Fibroblast of peridontal ligament (primary cell): ENCODE data around the gene UBP1.
A peak's percentile ranks its signal among the peaks of the same experiment; 100 is the strongest.
"Not testable (repeated sequence)": the region's sequence is repeated elsewhere in the genome, so short reads cannot be mapped to it uniquely, and the experiment has no call there.

Experiments used
- DNase-seq: peaks from one replicate; pipeline ENCODE4 v3.0.0-alpha.2; 2010; ENCODE audit errors: extremely low read depth

The UBP1 gene

DNA sequence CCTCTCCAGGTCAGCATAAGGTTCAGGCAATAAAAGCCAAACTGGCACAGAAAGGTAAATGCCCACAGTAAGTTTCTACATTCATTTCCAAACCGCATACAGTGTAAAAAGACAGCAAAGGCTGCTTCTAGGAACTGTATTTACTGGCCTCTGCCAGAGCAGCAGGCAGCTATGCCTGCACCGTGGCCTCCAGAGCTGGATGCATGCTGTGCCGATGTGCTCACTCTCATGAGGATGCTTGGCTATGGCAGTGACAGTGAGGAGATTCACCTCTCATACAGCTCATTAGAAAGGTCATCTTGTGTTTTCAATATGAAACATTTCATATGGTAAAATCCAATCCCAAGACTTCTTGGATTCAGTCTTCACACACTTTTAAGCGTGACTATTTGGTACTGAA is 50.3 kb downstream of the UBP1 start:
- DNase-seq: no peak

DNA sequence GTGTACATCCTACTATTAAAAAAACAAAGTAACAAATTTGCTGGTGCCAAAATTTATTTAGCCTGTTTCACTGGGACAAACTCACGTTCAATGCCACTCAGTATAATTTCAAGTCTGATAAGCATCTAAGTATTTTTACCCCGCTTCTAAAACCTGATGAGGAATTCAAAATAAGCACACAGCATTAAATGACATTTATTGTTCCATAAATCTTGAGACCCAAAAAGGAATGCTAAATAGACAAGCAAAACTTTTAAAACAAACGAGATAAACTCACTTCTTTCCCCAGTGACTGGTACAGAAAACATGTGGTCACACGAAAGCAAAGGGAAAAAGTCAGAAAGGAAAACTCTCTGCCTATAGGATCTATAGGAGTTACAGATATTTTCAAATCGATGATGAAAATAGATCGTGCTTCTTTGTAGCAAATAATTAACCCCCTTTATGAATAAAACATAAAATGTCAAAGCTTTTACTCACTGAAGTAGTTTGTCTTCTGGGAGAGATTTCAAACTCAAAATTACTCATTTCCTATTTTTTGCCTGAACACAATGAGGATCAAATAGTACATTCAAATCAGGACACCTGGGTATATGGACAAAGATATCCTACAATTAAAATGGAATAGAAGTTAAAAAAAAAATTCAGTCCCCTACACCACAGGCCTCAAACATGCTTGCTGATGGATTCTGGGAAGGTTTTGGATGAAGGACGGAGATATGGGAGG is 51.7 kb downstream of the UBP1 start:
- no peak for DNase-seq

DNA sequence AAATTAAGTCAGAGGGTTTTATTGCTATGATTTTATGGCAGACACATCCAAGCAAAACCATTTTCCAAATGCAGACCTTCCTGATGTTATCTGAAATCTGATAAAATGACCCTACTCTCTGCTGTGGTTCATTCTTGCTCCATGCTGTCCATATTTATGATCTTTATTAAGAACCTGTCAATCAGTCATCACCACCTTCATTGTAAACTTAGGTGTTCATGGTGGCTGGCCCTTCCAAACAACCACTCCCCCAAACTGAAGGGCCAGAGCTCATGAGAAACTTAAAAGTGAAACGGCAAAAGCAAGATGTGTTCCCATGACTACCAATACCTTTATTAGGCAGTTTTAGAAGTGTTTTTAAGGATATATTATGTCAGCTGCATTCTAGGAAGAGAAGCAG is 53.6 kb downstream of the UBP1 start:
- DNase-seq: no peak

DNA sequence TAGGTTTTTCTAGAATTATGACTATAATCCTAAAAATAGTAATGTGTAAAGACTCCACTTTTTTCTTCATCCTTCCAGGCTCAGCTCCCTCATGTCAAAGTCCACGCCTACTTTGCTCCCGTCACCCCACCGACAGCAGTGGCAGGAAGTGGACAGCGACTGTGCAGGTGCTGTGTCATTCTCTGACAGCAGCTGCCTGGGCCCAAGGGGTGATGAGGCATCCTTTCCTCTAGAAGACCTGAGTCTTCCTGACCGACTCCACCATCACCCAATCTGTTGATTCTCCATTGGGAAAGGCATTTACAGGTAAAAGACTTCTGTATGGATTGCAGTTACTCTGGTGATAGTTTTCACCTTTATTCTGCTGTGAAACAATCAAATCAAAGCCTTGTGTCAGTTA is 54.8 kb downstream of the UBP1 start:
- DNase-seq: no peak

DNA sequence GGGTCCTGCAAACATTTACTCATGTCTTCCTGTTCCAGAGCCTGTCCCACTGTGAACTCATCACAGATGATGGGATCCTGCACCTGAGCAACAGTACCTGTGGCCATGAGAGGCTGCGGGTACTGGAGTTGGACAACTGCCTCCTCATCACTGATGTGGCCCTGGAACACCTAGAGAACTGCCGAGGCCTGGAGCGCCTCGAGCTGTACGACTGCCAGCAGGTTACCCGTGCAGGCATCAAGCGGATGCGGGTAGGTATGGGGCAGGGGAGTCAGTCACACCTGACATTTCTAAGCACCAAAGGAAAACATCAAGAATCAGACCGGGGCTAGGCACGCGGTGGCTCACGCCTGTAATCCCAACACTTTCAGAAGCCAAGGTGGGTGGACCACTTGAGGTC is 56.3 kb downstream of the UBP1 start:
- DNase-seq: no peak

DNA sequence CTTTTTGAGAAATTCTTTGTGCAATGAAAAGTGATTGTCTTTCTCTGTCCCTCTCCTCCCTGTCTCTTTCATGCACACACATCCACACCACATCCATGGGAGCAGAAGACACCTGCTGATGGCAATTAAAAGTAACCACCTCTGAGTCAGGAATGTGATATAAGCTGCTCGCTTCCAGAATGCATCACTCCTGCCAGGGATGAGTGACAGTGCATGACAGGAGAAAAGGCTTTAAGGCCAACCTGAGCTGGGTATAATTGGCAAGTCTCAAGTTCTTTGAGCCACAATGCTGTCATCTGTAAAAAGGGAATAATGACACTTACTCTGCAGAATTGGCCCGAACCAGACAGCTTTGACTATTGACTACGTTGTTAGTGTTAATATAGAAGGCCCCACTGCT is 59.6 kb downstream of the UBP1 start:
- DNase-seq: no peak

DNA sequence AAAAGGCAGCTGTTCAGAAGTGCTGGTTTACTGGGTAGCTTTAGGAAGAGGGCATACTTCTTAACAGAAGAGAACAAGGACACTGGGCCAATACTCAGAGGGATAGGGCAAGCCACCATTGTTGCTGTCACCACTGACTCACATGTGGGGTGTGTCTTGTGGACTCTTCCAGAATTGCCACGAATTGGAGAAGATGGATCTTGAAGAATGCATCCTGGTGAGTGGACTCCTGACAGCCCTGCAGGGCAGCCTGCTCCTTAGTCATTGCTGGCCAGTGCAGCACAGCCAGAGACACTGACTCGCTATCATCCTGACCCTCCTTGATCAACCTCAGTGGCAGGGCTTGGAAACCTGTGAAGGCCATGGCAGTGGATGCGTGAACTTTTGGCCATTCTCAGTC is 62.3 kb downstream of the UBP1 start:
- peak; percentile 37 for DNase-seq

DNA sequence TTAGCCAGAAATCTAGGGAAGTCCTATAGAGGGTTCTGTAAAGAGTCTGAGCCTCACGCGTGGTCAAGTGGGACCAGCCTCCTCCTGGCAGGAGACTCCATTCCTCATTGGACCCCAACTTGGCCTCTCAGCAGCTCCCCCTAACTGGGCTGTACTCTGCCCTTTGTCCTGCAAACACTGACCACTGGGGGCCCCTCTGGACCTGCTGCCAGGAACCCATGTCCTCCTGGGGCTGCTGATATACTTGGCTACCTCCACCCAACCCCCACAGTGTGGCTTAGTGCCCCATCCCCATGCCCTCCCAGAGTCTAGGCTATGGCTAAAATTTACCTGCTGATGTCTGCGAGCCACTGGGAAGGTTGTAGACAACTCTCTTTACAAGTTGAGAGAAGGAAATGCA is 62.7 kb downstream of the UBP1 start:
- DNase-seq: no peak

DNA sequence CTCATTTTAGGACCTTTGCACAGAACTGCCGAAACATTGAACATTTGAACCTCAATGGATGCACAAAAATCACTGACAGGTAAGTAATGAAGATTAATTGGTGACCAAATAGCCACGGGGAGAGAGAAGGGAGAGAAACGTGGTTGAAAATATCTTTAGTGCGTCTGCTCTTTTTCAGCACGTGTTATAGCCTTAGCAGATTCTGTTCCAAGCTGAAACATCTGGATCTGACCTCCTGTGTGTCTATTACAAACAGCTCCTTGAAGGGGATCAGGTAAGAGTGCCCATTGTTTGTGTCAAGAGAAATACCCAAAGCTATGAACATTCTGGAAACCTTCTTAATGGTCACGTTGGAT is 67.1 kb downstream of the UBP1 start:
- DNase-seq: no peak

DNA sequence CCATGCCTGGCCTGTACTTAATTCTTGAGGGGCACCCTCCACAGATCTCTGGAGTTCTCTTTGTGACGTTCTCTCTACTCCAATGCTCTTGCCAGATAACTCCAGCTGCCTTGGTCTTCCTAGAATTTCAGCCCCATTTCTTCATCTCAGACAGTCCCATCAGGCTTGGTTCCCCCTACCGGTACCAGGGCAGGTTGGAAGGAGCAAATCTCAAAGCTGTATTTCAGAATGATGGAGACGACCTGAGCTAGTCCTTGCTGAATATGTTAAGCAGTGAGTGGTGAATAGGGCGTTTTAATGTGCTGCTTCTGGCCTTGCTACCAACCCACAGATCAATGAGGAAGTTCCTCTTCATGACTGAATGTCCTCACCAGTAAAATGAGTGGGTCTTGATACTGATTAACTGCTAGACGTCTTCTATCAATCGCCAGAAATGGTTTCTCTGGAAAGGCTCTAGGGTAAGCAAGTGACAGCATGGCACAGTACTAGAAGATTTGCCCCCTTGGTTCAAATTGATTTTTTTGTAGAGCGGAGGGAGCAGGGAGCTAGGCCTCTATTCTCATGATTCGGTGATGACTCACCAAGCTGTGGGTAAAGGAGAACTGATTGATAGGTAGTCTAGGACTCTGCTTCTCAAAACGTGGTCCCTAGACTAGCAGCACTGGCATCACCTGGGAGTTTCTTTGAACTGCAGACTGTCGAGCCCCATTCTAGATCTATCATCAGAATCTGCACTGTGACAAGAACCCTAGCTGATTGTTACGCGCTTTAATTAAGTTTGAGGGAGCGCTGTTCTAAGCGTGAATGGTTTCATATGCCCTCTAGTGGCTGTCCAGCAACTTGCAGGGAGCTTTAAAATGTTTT is 67.8 kb downstream of the UBP1 start:
- DNase-seq: peak; percentile 78

DNA sequence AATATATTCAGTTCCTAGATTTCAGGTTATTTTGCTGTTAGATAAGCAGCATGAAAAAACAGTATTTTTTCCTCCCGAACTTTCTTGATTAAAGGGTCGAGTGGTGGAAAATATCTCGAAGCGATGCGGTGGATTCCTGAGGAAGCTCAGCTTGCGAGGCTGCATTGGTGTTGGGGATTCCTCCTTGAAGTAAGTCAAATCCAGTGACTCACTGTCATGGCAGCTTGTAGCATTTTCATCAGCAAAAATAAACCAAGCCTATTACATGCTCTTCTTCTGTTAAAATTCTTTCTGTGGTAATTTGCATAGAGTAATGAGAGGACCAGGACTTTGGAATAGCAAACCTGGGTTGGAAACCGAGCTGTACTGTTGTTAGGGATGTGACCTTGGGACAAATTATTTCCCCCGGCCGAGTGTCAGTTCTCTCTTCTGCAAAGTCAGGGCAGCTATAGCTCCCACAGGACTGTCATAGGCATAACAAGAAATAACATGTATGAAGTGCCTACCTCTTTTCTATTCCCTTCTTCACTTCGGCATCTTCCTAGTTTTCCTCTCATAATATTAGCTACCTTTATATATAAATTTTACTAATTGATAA is 75.6 kb downstream of the UBP1 start:
- DNase-seq: peak; percentile 67

DNA sequence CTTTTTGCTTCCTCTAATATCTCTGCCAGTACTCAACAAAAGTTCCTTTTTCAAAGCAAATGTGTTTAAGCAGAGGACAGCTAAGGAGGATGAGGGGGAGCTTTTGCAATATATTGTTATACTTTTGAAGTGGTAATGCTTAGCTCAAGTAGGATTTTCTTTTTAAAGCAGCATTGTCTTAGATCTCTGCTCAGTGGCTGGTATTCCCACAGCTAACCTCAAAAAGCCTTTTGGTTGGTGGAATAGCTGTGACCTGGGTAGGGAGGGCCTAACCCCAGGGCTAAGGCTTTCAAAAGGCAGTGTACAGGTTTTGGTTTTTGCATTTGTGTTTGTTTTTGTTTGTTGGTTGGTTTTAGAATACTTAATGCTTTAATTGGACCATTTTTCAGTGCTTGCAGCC is 76.1 kb downstream of the UBP1 start:
- no peak for DNase-seq

DNA sequence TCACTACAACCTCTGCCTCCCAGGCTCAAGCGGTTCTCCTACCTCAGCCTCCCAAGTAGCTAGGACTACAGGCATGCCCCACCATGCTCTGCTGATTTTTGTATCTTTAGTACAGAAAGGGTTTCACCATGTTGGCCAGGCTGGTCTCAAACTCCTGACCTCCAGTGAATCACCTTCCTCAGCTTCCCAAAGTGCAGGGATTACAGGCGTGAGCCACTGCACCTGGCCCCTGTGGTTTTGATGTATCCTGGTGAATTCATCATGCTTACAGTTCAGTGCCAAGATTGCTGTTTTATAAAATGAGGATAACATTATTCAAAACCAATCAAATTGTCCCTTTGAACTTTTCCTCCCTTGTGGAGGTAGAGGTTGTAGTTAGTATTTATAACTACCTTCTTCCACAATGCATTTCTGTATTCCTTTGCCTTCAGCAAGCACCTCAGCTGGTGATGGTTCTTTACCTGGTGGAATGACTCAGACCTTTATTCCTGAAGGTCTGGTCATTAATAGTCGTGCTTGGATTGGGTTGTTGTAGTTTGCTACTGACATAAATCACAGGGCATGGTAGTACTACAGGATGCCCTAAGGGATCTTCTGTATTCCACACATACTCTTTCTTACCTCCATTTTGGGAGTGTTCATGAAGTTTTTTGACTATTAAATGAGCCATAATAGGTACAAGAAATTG is 76.9 kb downstream of the UBP1 start:
- DNase-seq: no peak

DNA sequence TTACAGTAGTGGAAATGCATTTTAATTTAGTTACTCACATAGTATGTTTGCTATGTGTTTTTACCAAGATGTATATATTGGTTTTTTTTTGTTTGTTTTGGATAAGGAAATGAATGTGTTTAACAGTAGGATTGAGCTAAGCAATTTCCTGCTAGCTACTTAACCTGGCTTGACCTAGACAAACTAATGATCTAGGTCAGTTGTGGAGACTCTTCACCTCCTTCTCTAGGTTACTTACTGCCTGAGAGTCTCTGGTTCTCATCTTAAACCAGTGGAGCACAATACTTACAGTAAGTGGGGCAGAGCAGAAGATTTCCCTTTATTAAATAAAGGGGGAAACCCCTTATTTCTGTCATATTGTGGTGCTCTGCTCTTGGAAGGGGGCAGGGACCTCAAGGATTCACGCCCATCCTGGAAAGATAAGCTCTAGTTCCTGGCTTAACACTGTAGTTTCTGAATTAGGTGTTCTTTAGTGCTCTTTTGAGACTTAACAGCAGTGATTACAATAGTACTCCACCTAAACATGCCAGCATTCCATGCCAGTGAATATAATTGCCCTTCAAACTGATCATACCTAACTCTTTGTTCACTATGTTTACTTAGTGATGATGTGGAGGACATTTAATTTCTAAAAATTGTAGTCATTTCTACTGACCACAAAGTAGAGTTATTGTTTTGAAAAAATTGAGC is 79.9 kb downstream of the UBP1 start:
- DNase-seq: peak; percentile 65

DNA sequence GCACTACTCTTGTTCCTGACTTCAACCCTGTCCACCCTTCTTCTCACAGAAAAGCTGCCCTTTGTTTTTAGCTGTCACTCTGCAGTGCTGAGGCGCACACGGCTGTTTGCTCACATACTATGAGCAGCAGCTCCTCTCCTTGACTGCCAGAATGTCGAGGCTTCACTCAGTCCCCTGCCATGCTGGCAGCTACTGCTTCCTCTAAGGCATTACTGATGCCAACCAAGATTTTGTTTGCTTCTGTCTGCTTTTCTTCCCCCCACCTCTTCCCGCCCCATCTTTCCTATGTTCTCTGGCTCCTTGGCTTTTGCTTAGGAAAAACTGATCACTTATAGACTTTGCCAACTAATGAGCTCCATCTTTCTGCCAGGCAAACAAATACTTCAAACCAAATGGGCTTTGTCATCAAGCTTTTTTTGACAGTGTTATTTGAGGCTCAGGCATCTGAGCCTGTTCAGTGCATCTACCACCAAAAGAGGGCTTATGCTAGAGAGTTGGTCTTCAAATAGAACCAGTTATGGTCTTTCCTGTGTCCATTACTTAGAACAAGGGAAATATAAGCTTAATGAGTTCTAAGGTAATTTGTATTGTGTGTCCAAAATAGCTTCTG is 81.9 kb downstream of the UBP1 start:
- peak; percentile 32 for DNase-seq

DNA sequence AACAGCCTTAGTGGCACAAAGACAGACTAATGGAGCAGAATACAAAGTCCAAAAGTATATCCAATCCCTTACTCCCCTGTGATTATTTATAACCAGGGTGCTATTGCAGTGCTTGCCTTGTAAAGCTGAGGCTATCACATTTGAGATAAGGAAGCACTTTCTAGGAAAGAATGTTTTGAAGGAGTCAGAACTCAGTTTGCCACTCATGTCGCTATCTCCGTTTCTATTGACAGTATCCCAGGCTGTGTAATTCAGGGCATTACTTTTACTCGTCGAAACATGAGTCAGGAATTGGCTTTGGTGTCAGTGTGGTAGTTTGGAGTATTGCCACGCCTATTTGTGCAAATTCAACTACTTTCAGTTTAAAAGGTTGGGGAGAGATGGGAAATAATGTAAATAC is 84.6 kb downstream of the UBP1 start:
- DNase-seq: peak; percentile 56

DNA sequence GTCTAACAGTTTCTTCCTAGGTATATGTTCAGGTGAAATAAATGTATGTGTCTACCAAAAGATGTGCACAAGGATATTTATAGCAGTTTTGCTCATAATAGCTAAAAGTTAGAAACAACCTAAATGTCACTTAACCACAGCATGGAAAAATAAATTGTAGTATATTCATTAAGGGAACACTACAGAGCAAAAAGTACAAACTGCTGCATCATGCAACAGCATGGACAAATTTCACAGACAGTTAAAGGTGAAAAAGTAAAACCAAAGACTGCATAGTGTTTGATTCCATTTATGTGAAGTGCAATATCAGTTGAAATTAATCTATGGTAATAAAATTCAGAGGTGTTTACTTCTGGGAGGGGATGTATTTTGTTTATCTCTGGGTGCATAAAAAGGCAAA is 100.4 kb downstream of the UBP1 start:
- DNase-seq: no peak

DNA sequence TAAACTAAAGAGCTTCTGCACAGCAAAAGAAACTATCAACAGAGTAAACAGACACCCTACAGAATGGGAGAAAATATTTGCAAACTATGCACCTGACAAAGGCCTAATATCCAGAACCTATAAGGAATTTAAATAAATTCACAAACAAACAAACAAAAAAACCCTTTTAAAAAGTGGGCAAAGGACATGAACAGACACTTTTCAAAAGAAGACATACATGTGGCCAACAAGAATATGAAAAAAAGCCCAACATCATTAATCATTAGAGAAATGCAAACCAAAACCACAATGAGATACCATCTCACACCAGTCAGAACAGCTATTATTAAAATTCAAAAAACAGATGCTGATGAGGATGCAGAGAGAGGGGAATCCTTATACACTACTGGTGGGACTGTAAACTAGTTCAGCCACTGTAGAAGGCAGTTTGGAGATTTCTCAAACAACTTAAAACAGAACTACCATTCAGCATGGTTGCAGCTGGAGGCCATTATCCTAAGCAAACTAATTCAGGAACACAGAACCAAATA is 101.2 kb downstream of the UBP1 start:
- DNase-seq: not testable (repeated sequence)
